GM12891 (cell line): Measurements from ENCODE around the gene SND1.

Experiments used
- POLR2A ChIP-seq: IDR thresholded peaks from 2 replicates; pipeline ENCODE4 v1.6.1; 2011; ENCODE audit warnings: low read depth, low read length, control low read depth
- POLR2AphosphoS5 ChIP-seq: IDR thresholded peaks from 2 replicates; pipeline ENCODE4 v1.6.1; 2011; ENCODE audit warnings: low read depth, low read length, control low read depth

DNA sequence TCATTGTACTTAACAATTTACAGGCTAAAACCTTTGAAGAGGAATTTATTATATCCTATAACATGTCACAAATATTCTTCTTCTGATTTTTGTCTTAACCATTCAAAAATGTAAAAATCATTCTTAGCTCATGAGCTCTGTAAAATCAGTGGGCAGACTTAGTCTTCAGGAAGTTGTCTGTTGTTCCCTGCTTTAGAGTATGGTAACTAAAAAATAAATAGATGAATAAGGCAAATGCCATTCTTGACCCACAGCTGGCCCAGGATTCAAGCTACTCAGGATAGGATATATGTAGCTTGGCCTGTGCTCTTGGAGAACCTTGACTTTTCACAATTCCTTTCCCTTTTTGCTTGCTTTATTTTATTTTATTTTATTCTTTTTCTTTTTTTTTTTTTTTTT lies 327.7 kb downstream of the SND1 start:
- no peak for TF ChIP-seq POLR2A
- TF ChIP-seq POLR2AphosphoS5, result no peak
